Body of pancreas (tissue), 4 donors: ENCODE measurements around the gene RHOT2.

ENCODE experiments used
- CTCF ChIP-seq, 7 experiments: fragments of 450-650 bp in 4 of 7; fragments of 200-600 bp in 3 of 7; sonication (generic) in 3 of 7; IDR thresholded peaks; one replicate each; pipeline ENCODE4 v1.5.1; 2016 to 2019; ENCODE audit warnings: antibody characterized with exemption in 7 of 7
- POLR2A ChIP-seq, 3 donors: fragments of 450-650 bp; IDR thresholded peaks; one replicate each; pipeline ENCODE4 v1.6.1; 2016; ENCODE audit warnings: antibody characterized with exemption in 3 of 3, mild to moderate bottlenecking in 2 of 3

DNA sequence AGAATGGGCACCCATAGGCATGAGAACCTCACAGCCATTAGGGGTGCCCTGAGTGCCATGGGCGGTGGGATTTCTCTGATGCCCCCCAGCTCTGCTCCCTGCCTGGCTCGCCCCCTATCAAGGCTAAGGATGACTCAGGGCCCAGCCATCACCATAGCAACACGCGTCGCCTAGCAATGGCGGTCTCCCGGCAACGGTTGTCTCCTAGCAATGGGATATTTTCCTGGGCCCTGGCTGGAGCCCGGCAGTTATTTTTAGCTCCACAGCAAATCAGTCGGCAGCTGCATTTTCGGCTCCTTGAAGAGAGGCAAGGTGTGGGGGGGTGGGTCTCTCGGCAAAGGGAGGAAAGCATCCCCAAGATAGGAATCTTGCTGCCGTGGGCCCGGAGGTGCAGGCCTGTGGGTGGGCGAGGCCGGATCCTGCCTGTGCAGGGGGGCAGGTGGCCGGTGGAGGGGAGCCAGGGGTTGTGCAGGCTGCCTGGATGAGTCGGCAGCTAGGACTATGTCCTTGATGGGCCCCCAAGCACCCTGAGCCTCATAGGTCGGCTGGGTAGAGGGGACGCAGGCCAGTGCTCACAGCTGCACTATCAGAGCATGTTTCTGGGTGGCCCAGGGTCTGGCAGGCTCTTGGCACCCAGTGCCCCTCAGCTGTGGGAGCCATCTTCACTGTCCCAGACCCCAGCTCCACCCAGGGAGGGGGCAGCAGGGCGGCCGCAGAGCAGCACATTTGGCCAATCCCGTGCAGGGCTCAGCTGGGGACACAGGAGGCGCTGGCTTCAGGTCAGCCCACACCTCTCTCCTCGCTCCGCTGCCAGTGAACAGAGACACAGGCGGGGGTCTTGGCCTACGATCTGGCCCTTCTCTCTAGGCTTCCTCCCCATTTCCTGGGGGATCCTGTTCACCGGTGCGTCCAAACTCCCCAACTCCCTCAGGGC, 41.9 kb downstream of the RHOT2 start:
- TF ChIP-seq POLR2A (IDR thresholded peaks at IDR 0.05) (no peak), CTCF (IDR thresholded peaks at IDR 0.05) (no peak)
